ENCODE data around the gene CCNYL1.

- TF ChIP-seq CTCF (IDR thresholded peaks at IDR 0.05) (no peak), POLR2A (IDR thresholded peaks at IDR 0.05) (no peak), POLR2AphosphoS5 (IDR thresholded peaks at IDR 0.05) (no peak)
Observed at GRCh38 chr2:207670887-207671286, 40.6 kb upstream of the CCNYL1 start.

Measured in prostate gland (tissue), 2 donors.